ENCODE measurements around the gene PRPF38A.
A peak's percentile ranks its signal among the peaks of the same experiment; 100 is the strongest.

PRPF38A gene

DNA sequence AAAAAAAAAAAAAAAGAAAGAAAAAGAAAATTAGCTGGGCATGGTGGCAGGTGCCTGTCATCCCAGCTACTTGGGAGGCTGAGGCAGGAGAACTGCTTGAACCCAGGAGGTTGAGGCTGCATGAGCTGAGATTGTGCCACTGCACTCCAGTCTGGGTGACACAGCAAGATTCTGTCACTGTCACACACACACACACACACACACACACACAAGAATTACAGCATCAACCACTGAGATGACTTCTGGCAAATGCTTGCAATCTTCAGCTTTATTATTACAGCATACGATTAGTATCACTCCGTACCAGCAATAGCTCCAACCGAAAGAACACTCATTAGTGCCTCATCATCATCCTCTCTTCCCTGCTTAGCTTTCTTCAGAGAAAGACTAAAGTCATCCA is 4.8 kb upstream of the PRPF38A start:
- no peak for DNase-seq (ENCODE audit: low read depth in 1 of 2, low spot score in 1 of 2)

DNA sequence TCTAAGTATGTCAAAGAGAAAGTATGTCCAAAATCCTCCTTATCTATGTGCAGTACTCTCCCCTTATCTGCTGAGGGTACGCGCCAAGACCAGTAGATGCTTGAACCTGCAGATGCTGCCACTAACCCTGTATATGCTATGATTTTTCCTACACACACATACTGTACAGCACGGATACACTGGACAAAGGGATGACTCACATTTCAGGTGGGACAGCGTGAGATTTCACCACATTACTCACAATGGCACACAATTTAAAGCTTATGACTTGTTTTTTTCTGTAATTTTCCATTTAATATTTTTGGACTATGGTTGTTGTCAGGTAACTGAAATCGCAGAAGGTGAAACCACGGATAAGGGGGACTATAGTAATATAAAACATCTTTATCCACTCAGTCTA is 4.3 kb upstream of the PRPF38A start:
- DNase-seq (ENCODE audit: low read depth in 1 of 2, low spot score in 1 of 2): no peak

DNA sequence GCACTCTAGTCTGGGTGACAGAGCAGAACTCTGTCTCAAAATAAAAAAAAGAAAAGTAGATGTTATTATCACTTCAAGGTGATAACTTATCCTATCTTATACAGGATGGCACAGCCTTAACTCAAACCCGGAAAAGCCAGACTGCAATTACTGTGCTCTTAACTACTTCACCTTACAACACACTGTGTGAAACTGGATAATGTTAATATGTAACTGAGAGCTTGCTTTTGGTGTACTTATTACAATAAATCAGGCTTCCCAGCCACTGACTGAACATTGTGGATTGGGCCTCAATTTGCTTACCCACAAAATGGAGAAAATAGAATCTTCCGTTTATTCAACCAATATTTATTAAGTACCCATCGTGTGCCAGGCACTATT is 1.6 kb upstream of the PRPF38A start:
- no peak for DNase-seq (ENCODE audit: low read depth in 1 of 2, low spot score in 1 of 2)

DNA sequence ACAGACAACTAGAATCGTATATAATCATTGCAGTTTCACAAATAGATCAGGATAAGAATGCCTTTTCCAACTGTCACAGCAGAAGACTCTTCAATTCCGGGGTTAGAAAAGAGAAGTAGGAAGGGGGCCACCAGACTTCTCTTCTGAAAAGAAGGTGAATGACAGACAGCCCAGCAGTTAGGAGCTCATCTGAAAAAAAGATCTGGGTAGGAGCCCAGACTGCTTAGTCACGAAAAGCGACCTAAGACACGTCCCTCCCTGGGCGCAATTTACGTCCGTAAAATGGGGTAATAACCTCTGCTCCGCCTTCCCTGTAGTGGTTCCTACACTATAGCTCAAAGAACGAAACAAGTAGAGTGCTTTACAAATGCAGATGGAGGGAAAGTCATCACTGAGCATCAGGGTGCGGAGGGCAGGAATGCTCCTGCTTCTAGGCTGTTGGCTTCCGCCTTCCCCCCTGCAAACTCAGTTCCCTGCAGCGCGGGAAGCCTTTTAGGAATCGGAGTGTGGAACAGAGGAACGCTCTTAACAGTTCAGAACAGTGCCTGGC is 761 bp upstream of the PRPF38A start:
- DNase-seq (ENCODE audit: low read depth in 1 of 2, low spot score in 1 of 2): peak in 1 of 2 donors; percentile 14

DNA sequence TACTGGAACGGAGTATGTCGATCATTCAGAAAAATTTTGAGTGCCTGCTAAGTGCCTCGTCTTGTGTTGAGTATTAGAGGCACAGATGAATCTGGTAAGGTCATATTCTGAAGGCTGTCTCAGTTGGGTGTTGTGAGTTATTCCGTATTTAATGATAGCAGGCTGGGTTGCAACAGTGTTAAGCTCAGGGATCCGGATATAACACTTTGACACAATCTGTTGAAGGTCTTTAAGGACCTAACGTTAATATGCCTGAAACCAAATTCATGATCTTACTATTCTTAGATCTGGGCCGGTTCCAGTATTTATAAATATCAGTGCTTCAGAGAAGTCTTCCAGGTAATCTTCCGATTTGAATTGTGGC is 555 bp downstream of the PRPF38A start:
- no peak for DNase-seq (ENCODE audit: low read depth in 1 of 2, low spot score in 1 of 2)

DNA sequence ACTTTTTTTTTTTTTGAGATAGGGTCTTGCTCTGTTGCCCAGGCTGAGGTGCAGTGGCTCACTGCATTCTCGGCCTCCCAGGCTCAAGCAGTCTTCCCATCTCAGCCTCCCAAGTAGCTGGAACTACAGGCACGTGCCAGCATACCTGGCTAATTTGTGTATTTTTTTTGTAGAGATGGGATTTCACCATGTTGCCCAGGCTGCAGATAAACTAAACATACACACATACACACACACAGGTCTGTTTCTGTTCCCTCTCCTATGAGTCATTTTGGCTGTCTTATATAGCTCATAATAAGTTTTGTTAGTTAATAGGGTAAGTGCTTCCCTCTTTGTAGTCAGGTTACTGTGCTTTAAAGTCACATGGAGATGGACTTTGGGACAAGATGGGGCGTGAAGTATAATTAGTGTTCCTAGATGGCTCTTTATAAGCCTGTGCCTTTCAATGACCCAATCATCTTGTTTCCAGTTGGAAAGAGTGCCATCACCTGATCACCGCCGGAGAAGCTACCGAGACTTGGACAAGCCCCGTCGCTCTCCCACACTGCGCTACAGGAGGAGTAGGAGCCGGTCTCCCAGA is 9.1 kb downstream of the PRPF38A start:
- DNase-seq (ENCODE audit: low read depth in 1 of 2, low spot score in 1 of 2): no peak

DNA sequence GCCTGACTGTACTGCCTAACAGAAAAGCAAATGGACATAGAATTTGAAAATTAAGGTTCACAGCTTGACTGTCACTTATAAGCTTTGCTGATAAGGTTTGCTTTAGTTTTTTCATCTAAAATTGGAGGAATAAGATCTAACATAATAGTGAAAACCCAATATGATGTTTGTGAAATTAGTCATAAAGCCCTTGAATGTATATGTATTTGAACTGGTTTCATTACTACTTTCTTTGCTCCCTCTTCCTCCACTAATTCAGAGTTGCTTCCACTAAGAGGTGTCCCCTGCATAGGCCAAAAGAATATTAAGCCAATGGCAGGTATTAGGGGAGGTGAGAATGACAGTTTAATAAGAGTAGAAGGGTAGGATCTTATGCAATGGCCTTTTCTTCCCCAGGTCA is 10.5 kb downstream of the PRPF38A start:
- DNase-seq (ENCODE audit: low read depth in 1 of 2, low spot score in 1 of 2): no peak

DNA sequence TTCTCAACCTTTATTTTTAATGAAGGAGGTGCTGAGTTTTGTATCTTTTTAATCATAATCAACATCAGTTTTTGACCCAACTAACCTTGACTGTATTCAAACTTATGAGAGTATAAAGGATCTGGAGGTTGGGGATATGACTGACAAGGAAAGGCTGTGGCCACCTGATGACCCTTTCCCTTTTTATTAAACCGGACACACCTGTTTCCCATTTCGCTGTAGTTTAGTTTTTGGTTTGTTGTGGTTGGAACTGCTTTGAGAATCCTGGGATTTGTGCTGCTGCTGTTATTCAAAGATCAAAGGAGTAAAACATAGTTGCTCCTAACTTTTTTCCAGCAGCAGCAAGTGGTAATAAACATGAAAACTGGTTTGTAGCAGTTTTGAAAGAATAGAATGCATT is 12.4 kb downstream of the PRPF38A start:
- no peak for DNase-seq (ENCODE audit: low read depth in 1 of 2, low spot score in 1 of 2)

DNA sequence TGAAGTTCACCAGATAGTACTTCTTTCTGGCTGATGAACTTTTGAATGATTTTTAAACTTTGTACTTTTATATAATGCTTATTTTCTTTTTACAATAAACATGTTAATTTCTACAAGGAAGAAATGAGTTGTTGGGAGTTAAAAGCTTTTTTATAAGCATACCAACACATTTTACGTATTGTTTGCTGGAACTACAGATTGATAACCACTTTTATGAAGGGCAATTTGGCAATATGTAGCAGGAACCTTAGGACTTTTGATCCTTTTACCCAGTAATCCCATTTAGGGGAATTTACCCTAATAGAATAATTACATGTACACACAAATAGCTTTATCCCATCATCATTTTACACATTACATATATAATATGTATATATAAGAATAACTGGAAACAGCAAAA is 16.3 kb downstream of the PRPF38A start:
- DNase-seq (ENCODE audit: low read depth in 1 of 2, low spot score in 1 of 2): no peak

DNA sequence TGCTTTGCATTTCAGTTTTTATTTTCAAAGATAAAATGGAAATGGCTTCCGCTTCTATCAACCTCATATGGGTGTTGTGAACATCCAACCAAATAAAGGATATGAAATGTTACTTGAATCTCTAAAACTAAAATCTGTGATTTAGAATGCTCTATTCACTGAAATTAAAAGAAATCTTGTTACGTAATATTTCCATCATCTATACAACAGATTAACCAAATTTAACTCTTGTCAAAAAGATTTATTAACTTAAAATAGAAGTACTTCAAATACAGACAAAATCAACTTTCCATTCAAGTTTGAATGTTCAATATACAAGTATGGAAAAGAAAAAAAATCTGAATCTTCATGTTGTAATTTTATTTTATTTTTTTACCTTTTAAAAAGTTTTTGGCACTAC is 18.7 kb downstream of the PRPF38A start:
- no peak for DNase-seq (ENCODE audit: low read depth in 1 of 2, low spot score in 1 of 2)

DNA sequence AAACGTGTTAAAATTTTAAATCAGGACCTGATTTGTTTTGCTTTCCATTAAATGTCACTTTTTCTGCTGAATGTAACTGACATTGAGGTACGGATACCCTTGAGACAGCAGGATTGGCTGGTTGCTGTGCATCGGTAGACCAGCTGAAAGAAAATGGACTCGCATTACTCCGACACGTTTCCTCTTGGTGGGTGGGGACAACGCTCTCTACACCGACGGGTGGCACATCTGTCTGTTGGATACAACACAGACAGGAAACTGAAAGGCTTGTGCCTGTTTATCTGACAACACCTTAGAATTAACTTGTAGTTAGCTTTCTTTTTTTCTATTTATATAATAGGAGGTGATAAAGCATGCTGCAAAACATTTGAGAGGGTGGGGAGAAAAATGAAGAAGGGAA is 19.4 kb downstream of the PRPF38A start:
- peak; percentile 46 to 51 for DNase-seq (ENCODE audit: low read depth in 1 of 2, low spot score in 1 of 2)

DNA sequence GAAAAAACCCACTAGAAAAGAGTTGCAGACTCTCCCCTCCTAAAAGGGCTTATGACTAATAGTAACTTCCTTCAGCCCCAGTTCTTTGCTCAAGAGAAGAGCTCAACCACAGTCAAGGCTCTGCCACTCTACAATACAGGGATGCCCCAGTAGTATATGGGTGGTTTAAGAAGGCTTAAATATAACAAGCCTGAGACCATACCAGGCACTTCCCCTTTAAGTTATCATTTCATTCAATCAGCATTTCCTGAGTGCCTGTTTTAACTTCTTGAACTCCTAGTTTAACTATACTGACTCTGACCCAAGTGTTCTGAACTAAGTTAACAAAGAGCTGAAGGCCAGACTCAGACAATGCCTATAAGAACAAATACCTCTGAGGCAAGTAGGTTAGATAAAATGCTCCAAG is 19.8 kb downstream of the PRPF38A start:
- DNase-seq (ENCODE audit: low read depth in 1 of 2, low spot score in 1 of 2): no peak

DNA sequence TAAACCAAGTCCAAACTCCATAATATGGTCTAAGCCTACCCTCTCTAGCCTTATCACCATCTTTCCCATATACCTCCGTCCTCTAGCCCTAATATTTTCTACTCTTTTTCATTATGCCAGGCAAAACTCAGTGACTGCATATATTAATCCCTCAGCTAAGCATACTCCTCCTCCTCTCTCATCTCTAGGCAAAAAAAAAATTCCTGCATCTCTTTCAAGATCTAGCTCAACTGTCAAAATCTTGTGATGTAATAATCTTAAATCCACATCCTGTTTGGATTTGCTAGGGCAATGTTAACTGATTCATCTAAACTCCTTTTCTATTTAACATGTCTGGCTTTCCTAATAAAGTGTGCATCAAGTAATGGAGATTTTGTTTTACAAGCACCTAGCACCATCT is 20.4 kb downstream of the PRPF38A start:
- DNase-seq (ENCODE audit: low read depth in 1 of 2, low spot score in 1 of 2): no peak

DNA sequence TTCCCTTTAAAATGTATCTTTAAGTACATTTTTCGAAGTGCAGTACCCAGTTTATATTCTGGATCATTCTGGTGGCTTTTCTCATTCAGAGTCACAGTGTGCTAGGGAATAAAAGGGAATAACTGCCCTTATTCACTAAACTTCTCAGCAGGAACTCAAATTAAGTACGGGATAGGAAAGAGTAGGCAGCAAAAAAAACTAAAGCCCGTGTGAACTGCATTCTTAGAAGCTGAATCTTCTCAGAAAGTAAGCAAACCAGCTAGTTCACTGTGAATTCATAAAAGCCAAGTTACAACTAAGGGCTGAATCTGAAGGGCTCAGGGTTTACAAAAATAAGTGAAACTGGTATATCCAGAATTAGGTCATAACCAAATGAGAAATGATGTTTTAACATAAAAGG is 22.0 kb downstream of the PRPF38A start:
- no peak for DNase-seq (ENCODE audit: low read depth in 1 of 2, low spot score in 1 of 2)

DNA sequence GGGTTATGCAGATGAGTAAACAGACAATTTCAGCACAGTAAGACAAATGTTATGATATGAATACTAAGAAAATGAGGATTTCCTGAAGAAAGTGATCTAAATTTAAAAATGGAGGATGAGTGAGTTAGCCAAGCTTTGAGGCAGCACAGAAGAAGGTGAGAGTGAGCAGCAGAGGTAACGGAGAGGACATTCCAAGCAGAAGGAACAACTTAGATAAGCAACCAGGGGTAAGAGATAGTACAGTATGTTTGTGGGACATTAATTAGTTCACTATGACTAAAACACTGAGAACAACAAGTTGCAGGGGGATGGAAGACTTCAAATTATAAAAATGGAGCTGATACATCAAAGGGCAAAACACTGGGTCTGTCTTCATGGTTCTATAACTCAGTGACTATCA is 22.8 kb downstream of the PRPF38A start:
- no peak for DNase-seq (ENCODE audit: low read depth in 1 of 2, low spot score in 1 of 2)

DNA sequence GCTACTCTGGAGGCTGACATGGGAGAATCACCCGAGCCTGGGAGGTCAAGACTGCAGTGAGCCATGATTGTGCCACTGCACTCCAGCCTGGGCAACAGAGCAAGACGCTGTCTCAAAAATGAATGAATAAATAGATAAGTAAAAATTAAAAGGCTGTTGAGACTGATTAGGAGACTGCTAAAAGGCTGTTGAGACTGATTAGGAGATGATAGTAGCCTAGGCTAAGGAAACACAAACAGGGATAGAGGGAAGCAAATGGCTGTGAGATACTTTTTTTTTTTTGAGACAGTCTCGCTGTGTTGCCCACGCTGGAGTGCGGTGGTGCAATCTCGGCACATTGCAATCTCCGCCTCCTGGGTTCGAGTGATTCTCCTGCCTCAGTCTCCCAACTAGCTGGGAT is 28.4 kb downstream of the PRPF38A start:
- no peak for DNase-seq (ENCODE audit: low read depth in 1 of 2, low spot score in 1 of 2)

DNA sequence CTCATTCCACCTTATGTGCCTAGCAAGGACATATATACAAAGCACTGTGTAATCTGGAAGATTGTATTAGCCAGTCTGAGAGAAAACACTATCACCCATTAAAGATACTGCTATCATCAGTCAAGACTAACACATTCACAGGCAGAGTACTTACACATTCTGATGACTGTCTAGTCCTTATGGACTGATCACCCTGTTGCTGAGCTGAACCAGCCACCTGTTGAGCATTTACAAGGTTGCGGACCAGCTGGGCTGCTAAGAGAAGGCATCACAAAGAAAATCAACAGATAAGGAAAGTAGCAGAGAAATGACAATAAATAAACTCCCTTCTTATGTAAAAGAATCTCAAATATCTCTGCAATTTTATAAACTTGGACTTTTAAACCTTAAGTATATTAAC is 30.8 kb downstream of the PRPF38A start:
- DNase-seq (ENCODE audit: low read depth in 1 of 2, low spot score in 1 of 2): no peak

DNA sequence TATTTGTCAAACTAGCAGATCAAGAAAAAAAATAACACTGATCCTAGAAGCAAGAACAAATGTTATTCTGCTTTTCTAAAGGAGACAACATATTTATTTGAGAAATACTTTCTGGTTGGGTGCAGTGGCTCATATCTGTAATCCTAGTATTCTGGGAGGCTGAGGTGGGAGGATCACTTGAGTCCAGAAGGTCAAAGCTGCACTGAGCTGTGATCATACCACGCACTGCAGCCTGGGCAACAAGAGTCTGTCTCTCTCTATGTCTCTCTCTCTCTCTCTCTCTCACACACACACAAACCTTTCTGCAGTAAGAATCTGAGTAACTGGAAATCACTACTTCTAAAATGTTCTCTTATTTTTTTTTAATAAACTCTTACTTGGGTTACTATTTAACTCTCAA is 31.2 kb downstream of the PRPF38A start:
- DNase-seq (ENCODE audit: low read depth in 1 of 2, low spot score in 1 of 2): no peak

DNA sequence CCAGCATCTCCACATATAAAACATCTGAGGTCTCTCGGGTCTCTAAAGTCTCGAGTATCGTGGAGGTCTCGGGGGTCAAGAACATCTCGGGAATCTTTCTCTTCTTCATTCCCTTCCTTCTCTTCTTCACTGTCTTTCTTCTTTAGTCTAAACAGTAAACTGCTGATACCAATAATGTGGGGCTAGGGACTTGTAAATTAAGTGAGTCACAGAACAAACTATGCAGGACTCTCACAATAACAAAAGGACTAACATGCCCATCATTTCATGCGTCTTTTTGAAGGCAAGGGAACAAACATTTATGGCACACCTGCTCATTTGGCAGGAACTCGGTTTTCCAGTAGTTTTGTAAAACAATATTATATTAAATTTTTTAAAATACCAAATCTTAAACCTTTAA is 32.4 kb downstream of the PRPF38A start:
- DNase-seq (ENCODE audit: low read depth in 1 of 2, low spot score in 1 of 2): no peak

DNA sequence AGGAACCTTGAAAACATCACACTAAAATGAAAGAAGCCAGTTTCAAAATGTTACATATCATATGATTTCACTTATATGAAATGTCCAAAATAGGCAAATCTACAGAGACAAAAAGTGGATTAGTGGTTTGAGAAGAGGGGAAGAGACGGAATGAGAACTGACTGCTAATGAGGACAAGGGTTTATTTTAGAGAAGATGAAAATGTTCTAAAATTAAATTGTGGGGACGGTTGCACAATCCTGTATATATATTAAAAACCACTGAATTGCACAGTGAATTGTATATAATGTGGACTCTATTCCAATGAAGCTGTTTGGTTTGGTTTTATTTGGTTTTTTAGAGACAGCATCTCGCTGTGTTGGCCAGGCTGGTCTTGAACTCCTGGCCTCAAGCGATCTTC is 35.6 kb downstream of the PRPF38A start:
- no peak for DNase-seq (ENCODE audit: low read depth in 1 of 2, low spot score in 1 of 2)

DNA sequence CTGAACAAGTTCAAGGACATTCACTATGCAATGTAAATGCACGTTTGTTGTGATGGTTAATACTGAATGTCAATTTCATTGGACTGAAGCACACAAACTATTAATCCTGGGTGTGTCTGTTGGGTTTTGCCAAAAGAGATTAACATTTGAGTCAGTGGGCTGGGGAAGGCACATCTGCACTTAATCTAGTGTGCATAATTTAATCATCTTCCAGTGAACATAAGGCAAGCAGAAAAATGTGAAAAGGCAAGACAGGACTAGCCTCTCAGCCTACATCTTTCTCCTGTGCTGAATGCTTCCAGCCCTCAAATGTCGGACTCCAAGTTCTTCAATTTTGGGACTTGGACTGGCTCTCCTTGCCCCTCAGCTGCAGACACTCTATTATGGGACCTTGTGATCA is 40.1 kb downstream of the PRPF38A start:
- DNase-seq (ENCODE audit: low read depth in 1 of 2, low spot score in 1 of 2): no peak

DNA sequence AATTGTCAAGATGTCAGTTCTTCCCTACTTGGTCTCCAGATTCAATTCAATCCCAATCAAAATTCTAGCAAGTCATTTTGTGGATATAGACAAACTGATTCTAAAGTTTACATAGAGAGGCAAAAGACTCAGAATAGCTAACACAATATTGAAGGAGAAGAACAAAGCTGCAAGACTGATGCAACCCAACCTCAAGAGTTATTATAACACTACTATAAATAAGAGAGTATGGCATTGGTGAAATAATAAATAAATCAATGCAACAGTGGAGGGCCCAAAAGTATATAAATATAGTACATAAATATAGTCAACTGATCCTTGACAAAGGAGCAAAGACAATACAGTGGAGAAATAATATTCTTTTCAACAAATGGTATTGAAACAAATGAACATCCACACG is 49.7 kb downstream of the PRPF38A start:
- DNase-seq (ENCODE audit: low read depth in 1 of 2, low spot score in 1 of 2): no peak

DNA sequence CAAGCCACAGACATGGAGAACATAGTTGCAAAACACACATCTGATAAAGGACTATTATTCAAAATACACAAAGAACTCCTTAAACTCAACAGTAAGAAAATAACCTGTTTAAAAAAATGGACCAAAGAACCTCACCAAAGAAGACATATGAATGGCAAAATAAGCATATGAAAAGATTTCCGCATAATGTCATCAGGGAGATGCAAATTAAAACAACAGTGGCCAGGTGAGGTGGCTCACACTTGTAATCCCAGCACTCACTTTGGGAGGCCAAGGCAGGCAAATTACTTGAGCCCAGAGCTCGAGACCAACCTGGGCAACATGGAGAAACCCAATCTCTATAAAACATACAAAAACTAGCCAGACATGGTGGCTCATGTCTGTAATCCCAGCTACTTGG is 50.4 kb downstream of the PRPF38A start:
- no peak for DNase-seq (ENCODE audit: low read depth in 1 of 2, low spot score in 1 of 2)

DNA sequence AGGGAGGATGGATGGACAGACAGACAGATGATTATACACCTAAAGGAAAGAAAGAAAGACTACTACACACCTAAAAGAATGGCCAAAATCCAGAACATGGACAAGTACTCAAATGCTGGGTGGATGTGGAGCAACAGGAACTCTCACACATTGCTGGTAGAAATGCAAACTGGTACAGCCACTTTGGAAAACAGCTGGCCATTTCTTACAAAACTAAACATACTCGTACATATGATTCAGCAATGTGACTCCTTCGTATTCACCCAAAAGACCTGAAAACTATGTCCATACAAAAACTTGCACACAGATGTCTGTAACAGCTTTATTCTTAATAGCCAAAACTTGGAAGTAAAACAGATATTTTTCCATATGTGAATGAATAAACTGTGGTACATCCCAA is 51.3 kb downstream of the PRPF38A start:
- DNase-seq (ENCODE audit: low read depth in 1 of 2, low spot score in 1 of 2): no peak
